ENCODE measurements around the gene SDHB. TPM values are rescaled to one million over a fixed set of nuclear protein-coding genes. Genes with fewer than 3 reads are reported as not detected.
"Not testable (repeated sequence)": the region's sequence is repeated elsewhere in the genome, so short reads cannot be mapped to it uniquely, and the experiment has no call there.

The SDHB gene
- total RNA-seq, 2 experiments from 2014 or later, result 90.9 to 91.3 TPM

GRCh38 chr1:17067465-17068240 lies 13.8 kb upstream of the SDHB start:
- Mint-ChIP-seq H3K4me1 (peaks cover 5% of the 10 kb centered on the region), H3K9me3 (peaks cover 3% of the 10 kb centered on the region), H3K4me3 (no peak overlapping the region), H3K36me3 (ENCODE audit: low read depth) (no peaks in the 10 kb centered on the region), H3K27ac (no peak overlapping the region), H3K27me3 (no peaks in the 10 kb centered on the region)
- ChIA-PET POLR2A (no interaction called here), CTCF (no interaction called here)
- no peak for DNase-seq

- no peak for DNase-seq
- ChIA-PET CTCF (no interaction called here), POLR2A (no interaction called here)
- H3K4me1 Mint-ChIP-seq, result peaks cover 10% of the 10 kb centered on the region
- H3K27ac Mint-ChIP-seq, result no peak overlapping the region
- peaks cover 2% of the 10 kb centered on the region for H3K27me3 Mint-ChIP-seq
- H3K36me3 Mint-ChIP-seq (ENCODE audit: low read depth), result no peaks in the 10 kb centered on the region
- peaks cover 3% of the 10 kb centered on the region for H3K9me3 Mint-ChIP-seq
- H3K4me3 Mint-ChIP-seq, result no peak overlapping the region
Observed at GRCh38 chr1:17067069-17067426, 13.2 kb upstream of the SDHB start.

DNA sequence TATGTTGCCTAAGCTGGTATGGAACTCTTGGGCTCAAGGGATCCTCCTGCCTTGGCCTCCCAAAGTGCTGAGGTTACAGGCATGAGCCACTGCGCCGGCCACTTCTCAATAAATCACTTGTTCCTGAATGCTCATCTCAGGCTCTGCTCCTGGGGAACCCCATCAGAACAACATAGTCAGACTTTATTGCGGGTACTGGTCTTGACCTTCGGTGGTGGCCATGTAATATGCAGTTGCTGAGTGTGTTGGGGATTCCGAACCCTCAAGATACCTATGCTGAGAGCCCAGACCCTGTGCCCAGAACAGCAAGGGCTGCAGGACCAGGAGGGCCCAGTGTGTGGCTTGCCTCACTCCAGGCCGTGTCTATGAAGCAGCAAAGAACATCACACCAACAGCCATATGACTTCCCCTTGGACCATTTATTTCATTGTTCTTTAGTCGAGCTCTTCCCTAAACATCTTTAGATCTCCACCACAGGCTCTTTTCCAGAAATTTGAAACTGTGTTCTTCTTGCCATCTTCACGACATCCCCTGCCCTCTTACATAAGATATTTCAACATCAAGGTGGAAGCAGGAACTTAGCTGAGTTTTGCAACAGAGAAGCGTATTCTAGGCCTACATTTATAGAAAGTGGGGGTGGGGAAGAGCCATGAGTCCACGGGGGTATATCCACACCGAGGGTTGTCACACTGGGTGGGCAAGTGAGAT lies 12.7 kb upstream of the SDHB start:
- CTCF ChIA-PET, result no interaction called here
- POLR2A ChIA-PET, result no interaction called here
- Mint-ChIP-seq H3K4me1 (peaks cover 11% of the 10 kb centered on the region), H3K36me3 (ENCODE audit: low read depth) (no peaks in the 10 kb centered on the region), H3K9me3 (peaks cover 3% of the 10 kb centered on the region), H3K27me3 (peaks cover 7% of the 10 kb centered on the region), H3K27ac (no peak overlapping the region), H3K4me3 (no peak overlapping the region)
- DNase-seq, result no peak

GRCh38 chr1:17065666-17066065 lies 11.8 kb upstream of the SDHB start:
- no peak overlapping the region for H3K27ac Mint-ChIP-seq
- no peak overlapping the region for H3K4me3 Mint-ChIP-seq
- ChIA-PET CTCF (no interaction called here), POLR2A (no interaction called here)
- DNase-seq, result no peak
- H3K9me3 Mint-ChIP-seq, result peaks cover 3% of the 10 kb centered on the region
- no peaks in the 10 kb centered on the region for H3K36me3 Mint-ChIP-seq (ENCODE audit: low read depth)
- peaks cover 10% of the 10 kb centered on the region for H3K27me3 Mint-ChIP-seq
- peaks cover 11% of the 10 kb centered on the region for H3K4me1 Mint-ChIP-seq

DNA sequence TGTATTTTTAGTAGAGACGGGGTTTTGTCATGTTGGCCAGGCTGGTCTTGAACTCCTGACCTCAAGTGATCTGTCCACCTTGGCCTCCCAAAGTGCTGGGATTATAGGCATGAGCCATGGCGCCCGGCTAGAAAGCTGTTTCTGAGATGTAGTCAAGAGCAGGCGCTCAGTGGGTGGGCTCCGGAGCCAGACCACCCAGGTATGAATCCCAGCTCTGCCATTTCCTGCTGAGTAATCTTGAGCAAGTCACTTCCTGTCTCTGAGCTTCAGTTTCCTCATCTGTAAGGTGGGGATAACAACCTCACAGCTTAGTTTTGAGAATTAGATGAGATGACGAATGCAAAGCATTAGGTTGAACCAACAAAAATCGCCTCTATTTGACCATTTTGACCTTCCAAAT lies 8.9 kb upstream of the SDHB start:
- CTCF ChIA-PET, result interaction anchor here (2.5 kb wide), 1 partner anchor 12 kb away, joined by 12 read pairs; no protein-coding TSS in a partner anchor
- POLR2A ChIA-PET; H3K36me3 Mint-ChIP-seq (ENCODE audit: low read depth); H3K9me3 Mint-ChIP-seq; H3K4me3 Mint-ChIP-seq; H3K27ac Mint-ChIP-seq; DNase-seq: not testable (repeated sequence)
- Mint-ChIP-seq H3K4me1 (peaks cover 11% of the 10 kb centered on the region), H3K27me3 (peaks cover 20% of the 10 kb centered on the region)

- Mint-ChIP-seq H3K27ac (no peak overlapping the region), H3K4me1 (peaks cover 11% of the 10 kb centered on the region), H3K36me3 (ENCODE audit: low read depth) (no peaks in the 10 kb centered on the region), H3K27me3 (peaks cover 20% of the 10 kb centered on the region), H3K9me3 (peaks cover 3% of the 10 kb centered on the region), H3K4me3 (no peak overlapping the region)
- no peak for DNase-seq
- POLR2A ChIA-PET, result no interaction called here
- CTCF ChIA-PET, result interaction anchor here (2.7 kb wide), 1 partner anchor 13 kb away, joined by 17 read pairs; no protein-coding TSS in a partner anchor
Observed at GRCh38 chr1:17061892-17062291, 8.1 kb upstream of the SDHB start.

DNA sequence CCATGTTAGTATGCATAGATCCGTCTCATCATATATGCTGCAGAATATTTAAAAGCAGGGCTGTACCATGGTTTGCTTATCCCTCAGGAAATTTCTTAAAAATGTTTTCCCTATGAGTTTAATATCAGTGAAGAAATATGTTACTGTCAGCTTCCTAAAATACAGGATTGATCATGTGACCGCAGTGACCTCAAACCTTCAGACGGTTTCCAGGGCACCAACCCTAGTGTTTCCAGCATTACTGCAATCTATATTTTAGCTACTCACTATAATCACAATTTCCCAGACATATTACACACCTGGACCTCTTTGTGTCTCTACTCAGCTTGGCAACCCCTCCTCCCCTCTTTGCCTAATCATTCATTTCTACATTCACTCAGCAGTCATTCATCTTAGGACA lies 7.7 kb upstream of the SDHB start:
- POLR2A ChIA-PET, result no interaction called here

GRCh38 chr1:17060306-17060749 lies 6.5 kb upstream of the SDHB start:
- no peak overlapping the region for H3K27ac Mint-ChIP-seq
- H3K9me3 Mint-ChIP-seq, result peaks cover 3% of the 10 kb centered on the region
- H3K36me3 Mint-ChIP-seq (ENCODE audit: low read depth), result no peaks in the 10 kb centered on the region
- peaks cover 20% of the 10 kb centered on the region for H3K27me3 Mint-ChIP-seq
- ChIA-PET POLR2A (interaction anchor here (1.0 kb wide), 1 partner anchor 8 kb away, joined by 3 read pairs; no protein-coding TSS in a partner anchor), CTCF (interaction anchor here (0.8 to 2.7 kb wide), 3 partner anchors 14 to 62 kb away, joined by 4 to 17 read pairs (median 5); no protein-coding TSS in a partner anchor)
- H3K4me1 Mint-ChIP-seq, result peaks cover 11% of the 10 kb centered on the region
- H3K4me3 Mint-ChIP-seq, result no peak overlapping the region
- no peak for DNase-seq

More for the DNA sequence above, 7.7 kb upstream of the SDHB start:
- no peak overlapping the region for H3K27ac Mint-ChIP-seq
- H3K9me3 Mint-ChIP-seq, result peaks cover 3% of the 10 kb centered on the region
- no peak overlapping the region for H3K4me3 Mint-ChIP-seq
- H3K36me3 Mint-ChIP-seq (ENCODE audit: low read depth), result no peaks in the 10 kb centered on the region
- peaks cover 11% of the 10 kb centered on the region for H3K4me1 Mint-ChIP-seq
- peaks cover 20% of the 10 kb centered on the region for H3K27me3 Mint-ChIP-seq
- DNase-seq, result no peak
- CTCF ChIA-PET, result interaction anchor here (2.0 to 2.7 kb wide), 2 partner anchors 13 to 60 kb away, joined by 5 to 17 read pairs; no protein-coding TSS in a partner anchor

DNA sequence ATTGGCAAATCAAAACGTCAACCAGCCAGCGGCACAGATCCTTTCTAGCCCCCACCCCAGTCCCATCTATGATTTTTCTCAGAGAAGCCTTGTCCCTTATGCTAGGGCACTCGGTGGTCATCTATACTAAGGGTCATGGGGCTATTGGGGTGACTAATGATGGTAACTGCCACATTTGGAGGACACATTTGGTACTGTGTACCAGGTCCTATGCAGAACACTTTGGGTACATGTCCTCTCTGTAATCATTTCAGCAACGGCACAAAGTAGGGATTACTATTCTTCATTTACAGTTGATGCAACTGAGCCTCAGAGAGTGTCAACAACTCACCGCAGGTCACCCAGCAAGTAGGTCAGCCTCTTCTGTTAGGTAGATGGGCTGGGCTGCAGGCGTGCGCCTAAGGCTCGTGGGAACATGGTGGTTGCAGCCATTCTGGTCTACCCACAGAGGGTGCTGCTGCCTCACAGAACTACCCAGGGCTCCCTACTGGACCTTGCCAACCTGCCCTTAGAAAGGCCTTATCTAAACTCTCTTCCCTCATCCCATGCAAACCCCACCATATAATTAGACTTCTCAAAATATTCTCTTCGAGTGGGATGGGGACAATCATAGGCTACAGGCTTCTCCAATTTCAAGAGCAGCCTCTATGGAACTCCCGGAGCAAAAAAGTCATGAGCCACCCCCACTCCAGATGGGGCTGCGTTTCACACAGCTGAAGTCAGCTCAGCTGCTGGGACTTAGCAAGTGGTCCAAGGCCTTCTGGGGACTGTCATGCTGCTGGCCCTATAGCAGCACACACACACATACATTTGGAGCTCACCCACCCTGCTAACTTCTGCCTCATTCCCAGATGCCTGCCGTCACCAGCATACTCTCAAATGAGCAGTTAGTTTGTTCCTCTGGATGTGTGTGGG lies 5.8 kb upstream of the SDHB start:
- peaks cover 11% of the 10 kb centered on the region for H3K4me1 Mint-ChIP-seq
- no peak overlapping the region for H3K4me3 Mint-ChIP-seq
- CTCF ChIA-PET, result interaction anchor here (0.8 to 2.7 kb wide), 3 partner anchors 15 to 62 kb away, joined by 4 to 17 read pairs (median 5); no protein-coding TSS in a partner anchor
- no peak overlapping the region for H3K27ac Mint-ChIP-seq
- H3K27me3 Mint-ChIP-seq, result peaks cover 20% of the 10 kb centered on the region
- no peaks in the 10 kb centered on the region for H3K36me3 Mint-ChIP-seq (ENCODE audit: low read depth)
- peak; percentile 51 for DNase-seq
- POLR2A ChIA-PET, result no interaction called here
- peaks cover 3% of the 10 kb centered on the region for H3K9me3 Mint-ChIP-seq

- CTCF ChIA-PET, result interaction anchor here (1.5 to 1.9 kb wide), 2 partner anchors 18 to 105 kb away, joined by 4 to 7 read pairs; no protein-coding TSS in a partner anchor
- Mint-ChIP-seq H3K27me3 (peaks cover 13% of the 10 kb centered on the region), H3K4me3 (no peak overlapping the region), H3K27ac (no peak overlapping the region), H3K36me3 (ENCODE audit: low read depth) (peaks cover 8% of the 10 kb centered on the region), H3K9me3 (no peaks in the 10 kb centered on the region), H3K4me1 (peaks cover 22% of the 10 kb centered on the region)
- no peak for DNase-seq
- POLR2A ChIA-PET, result no interaction called here
Observed at GRCh38 chr1:17056551-17056950, 2.7 kb upstream of the SDHB start.

GRCh38 chr1:17055801-17056200 lies 2.0 kb upstream of the SDHB start:
- H3K4me1 Mint-ChIP-seq, result peaks cover 30% of the 10 kb centered on the region
- ChIA-PET CTCF (interaction anchor here (1.5 to 2.4 kb wide), 3 partner anchors 19 to 104 kb away, joined by 4 to 8 read pairs (median 7); no protein-coding TSS in a partner anchor), POLR2A (no interaction called here)
- peak overlapping the region; percentile 24 for H3K4me3 Mint-ChIP-seq
- H3K36me3 Mint-ChIP-seq (ENCODE audit: low read depth), result peaks cover 13% of the 10 kb centered on the region
- H3K27me3 Mint-ChIP-seq, result peaks cover 9% of the 10 kb centered on the region
- no peaks in the 10 kb centered on the region for H3K9me3 Mint-ChIP-seq
- DNase-seq, result no peak
- no peak overlapping the region for H3K27ac Mint-ChIP-seq

DNA sequence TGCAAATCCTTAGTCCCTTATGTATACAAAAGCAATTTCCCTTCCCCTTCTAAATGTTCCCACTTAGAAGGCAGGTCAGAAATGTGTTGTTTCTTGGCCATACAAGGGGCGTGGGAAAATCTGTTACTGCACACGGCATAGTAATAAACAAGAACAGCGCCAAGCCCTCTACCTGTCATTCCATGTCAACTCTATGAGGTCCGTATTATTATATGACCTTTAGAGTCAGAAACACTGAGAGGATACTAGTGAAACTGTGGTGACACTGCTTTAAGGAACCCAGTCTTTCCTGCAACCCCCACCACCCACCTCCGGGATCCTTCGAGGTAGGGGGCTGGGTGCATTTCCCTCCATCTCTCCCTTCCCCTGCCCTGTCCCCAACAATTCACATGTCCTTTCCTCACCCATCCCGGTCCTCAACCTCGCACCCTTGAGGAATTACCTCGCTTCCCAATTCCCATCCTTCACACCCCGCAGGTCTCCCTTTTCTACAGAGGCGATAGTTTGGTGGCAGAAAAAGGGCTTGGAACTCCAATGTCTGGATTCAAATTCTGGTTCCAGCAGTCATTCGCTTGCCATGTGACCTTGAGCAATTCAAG lies 647 bp downstream of the SDHB start:
- H3K9me3 Mint-ChIP-seq, result no peaks in the 10 kb centered on the region
- POLR2A ChIA-PET, result no interaction called here
- DNase-seq, result no peak
- peaks cover 17% of the 10 kb centered on the region for H3K36me3 Mint-ChIP-seq (ENCODE audit: low read depth)
- peaks cover 3% of the 10 kb centered on the region for H3K27me3 Mint-ChIP-seq
- H3K27ac Mint-ChIP-seq, result peak overlapping the region; percentile 94
- CTCF ChIA-PET, result interaction anchor here (1.3 to 2.4 kb wide), 2 partner anchors 22 to 92 kb away, joined by 5 to 8 read pairs; no protein-coding TSS in a partner anchor
- peak overlapping the region; percentile 96 for H3K4me3 Mint-ChIP-seq
- peaks cover 32% of the 10 kb centered on the region for H3K4me1 Mint-ChIP-seq

Data from activated CD4-positive, alpha-beta memory T cell treated with anti-CD3 and anti-CD28 coated beads, Interleukin-2, amount 10 ng/mL, durations not matched to agents 7 days and 5 days (primary cell).